ENCODE measurements around the gene CSNK1G3.

DNA sequence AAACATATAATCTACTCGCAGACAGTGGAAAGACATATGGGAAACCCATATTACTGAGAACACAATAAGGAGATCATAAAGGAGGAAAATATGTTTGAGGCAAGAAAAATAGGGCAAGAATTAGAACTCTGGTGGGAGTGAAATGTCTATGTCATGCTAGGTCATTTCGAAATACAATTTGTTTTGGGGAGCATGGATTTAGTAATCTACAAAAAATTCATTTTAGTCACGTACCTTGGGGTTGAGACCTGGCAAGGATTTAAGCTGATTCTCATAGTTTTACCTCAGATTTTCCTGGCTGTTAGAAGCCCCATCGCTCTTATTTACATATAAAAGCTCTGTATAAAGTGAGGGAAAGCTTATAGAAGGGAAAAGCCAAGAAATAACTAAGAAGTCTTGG lies 11.5 kb upstream of the CSNK1G3 start:
- no peak for TF ChIP-seq CTCF (IDR thresholded peaks at IDR 0.05; ENCODE audit: low read depth, low read length)
- TF ChIP-seq, protein P1, sequence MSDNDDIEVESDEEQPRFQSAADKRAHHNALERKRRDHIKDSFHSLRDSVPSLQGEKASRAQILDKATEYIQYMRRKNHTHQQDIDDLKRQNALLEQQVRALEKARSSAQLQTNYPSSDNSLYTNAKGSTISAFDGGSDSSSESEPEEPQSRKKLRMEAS (IDR thresholded peaks at IDR 0.05; ENCODE audit: low read depth, low read length) = no peak
- no peak for TF ChIP-seq MYC (IDR thresholded peaks at IDR 0.05; ENCODE audit: low read depth, low read length)

Measured in NB4 (cell line).